Measurements from ENCODE around the gene CDH13. TPM values are rescaled to one million over a fixed set of nuclear protein-coding genes. Genes with fewer than 3 reads are reported as not detected.

The CDH13 gene
- total RNA-seq, 2 donors from 2014 or later, result 2.4 to 6.3 TPM

DNA sequence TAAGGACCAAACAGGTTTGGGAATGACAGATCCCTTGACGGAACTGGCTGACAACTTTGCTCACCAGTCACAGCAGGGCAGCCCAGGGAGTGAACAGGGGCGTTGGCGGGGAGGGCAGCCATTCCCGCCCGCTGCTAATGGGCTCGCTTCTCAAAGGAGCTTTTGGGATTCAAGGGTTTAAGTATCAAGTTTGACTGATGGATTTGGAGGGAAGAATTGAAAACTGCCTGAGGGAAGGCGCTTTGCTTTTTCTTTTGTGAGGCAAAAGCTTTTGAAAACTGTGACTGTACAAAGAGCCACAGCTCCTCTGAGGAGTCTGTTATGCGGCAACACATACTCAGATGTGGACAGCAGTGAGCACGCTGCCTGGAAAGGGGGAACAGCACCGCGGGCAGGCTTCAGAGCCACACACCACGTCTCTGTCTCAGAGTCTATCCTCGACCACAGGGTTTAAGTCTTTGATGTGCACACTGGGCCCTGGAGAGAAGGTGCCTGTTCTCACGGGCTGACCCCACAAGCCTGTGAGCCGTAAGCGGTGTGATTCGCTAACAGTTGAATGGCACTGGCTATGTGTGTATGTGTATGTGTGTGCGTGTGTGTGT, 1101.1 kb downstream of the CDH13 start:
- no peak overlapping the region for H3K27ac ChIP-seq
- no peak for DNase-seq
- intact Hi-C loops (cut with DNase I), result no loop called here
- no peaks in the 10 kb centered on the region for H3K9me3 ChIP-seq
- no peaks in the 10 kb centered on the region for H3K4me1 ChIP-seq
- no peaks in the 10 kb centered on the region for H3K36me3 ChIP-seq
- H3K9ac ChIP-seq (ENCODE audit: low read depth in 2 of 2, low read length in 2 of 2), result no peak overlapping the region
- H3K27me3 ChIP-seq, result no peaks in the 10 kb centered on the region
- TF ChIP-seq, protein P1, sequence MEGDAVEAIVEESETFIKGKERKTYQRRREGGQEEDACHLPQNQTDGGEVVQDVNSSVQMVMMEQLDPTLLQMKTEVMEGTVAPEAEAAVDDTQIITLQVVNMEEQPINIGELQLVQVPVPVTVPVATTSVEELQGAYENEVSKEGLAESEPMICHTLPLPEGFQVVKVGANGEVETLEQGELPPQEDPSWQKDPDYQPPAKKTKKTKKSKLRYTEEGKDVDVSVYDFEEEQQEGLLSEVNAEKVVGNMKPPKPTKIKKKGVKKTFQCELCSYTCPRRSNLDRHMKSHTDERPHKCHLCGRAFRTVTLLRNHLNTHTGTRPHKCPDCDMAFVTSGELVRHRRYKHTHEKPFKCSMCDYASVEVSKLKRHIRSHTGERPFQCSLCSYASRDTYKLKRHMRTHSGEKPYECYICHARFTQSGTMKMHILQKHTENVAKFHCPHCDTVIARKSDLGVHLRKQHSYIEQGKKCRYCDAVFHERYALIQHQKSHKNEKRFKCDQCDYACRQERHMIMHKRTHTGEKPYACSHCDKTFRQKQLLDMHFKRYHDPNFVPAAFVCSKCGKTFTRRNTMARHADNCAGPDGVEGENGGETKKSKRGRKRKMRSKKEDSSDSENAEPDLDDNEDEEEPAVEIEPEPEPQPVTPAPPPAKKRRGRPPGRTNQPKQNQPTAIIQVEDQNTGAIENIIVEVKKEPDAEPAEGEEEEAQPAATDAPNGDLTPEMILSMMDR (IDR thresholded peaks at IDR 0.05), result no peak
- H3K4me3 ChIP-seq, result no peak overlapping the region

GRCh38 chr16:83728492-83728891, 1101.7 kb downstream of the CDH13 start:
- no peak overlapping the region for H3K27ac ChIP-seq
- H3K4me1 ChIP-seq, result no peaks in the 10 kb centered on the region
- TF ChIP-seq, protein P1 (IDR thresholded peaks at IDR 0.05), result no peak
- no peak overlapping the region for H3K9ac ChIP-seq (ENCODE audit: low read depth in 2 of 2, low read length in 2 of 2)
- H3K27me3 ChIP-seq, result no peaks in the 10 kb centered on the region
- H3K9me3 ChIP-seq, result no peaks in the 10 kb centered on the region
- H3K4me3 ChIP-seq, result no peak overlapping the region
- DNase-seq, result no peak
- H3K36me3 ChIP-seq, result no peaks in the 10 kb centered on the region
- intact Hi-C loops (cut with DNase I), result no loop called here

GRCh38 chr16:83730812-83731211, 1104.0 kb downstream of the CDH13 start:
- H3K9ac ChIP-seq (ENCODE audit: low read depth in 2 of 2, low read length in 2 of 2), result no peak overlapping the region
- TF ChIP-seq, protein P1 (IDR thresholded peaks at IDR 0.05), result no peak
- no peaks in the 10 kb centered on the region for H3K9me3 ChIP-seq
- no peak overlapping the region for H3K27ac ChIP-seq
- H3K36me3 ChIP-seq, result no peaks in the 10 kb centered on the region
- no peaks in the 10 kb centered on the region for H3K4me1 ChIP-seq
- H3K27me3 ChIP-seq, result no peaks in the 10 kb centered on the region
- H3K4me3 ChIP-seq, result no peak overlapping the region
- no peak for DNase-seq
- intact Hi-C loops (cut with DNase I), result no loop called here

- TF ChIP-seq, protein P1 (IDR thresholded peaks at IDR 0.05), result no peak
- Histone ChIP-seq H3K9ac (ENCODE audit: low read depth in 2 of 2, low read length in 2 of 2) (no peak overlapping the region), H3K4me1 (no peaks in the 10 kb centered on the region), H3K9me3 (no peaks in the 10 kb centered on the region), H3K36me3 (no peaks in the 10 kb centered on the region), H3K27ac (no peak overlapping the region), H3K27me3 (no peaks in the 10 kb centered on the region), H3K4me3 (no peak overlapping the region)
- intact Hi-C loops (cut with DNase I), result no loop called here
- DNase-seq, result no peak
These were observed 1105.8 kb downstream of the CDH13 start for GRCh38 chr16:83732536-83732935.

- Histone ChIP-seq H3K27ac (no peak overlapping the region), H3K4me3 (no peak overlapping the region), H3K4me1 (no peaks in the 10 kb centered on the region), H3K27me3 (no peaks in the 10 kb centered on the region), H3K9ac (ENCODE audit: low read depth in 2 of 2, low read length in 2 of 2) (no peak overlapping the region), H3K9me3 (no peaks in the 10 kb centered on the region), H3K36me3 (no peaks in the 10 kb centered on the region)
- DNase-seq, result no peak
- TF ChIP-seq, protein P1 (IDR thresholded peaks at IDR 0.05), result no peak
- intact Hi-C loops (cut with DNase I), result no loop called here
These were observed 1106.5 kb downstream of the CDH13 start for GRCh38 chr16:83733301-83733700.
